HUES64 (cell line): ENCODE measurements around the gene DIAPH1.

Source experiments
- H3K27ac ChIP-seq: 2 replicates; pipeline ENCODE4 v1.7.0; 2013; ENCODE audit warnings: low read depth, low read length, inconsistent platforms
- H3K27me3 ChIP-seq: 2 replicates; pipeline ENCODE4 v1.6.1; 2013; ENCODE audit warnings: mild to moderate bottlenecking, low read length; ENCODE audit not compliant: insufficient read depth
- H3K36me3 ChIP-seq: 2 replicates; pipeline ENCODE4 v1.6.1; 2013; ENCODE audit warnings: mild to moderate bottlenecking, low read length; ENCODE audit not compliant: insufficient read depth
- H3K4me1 ChIP-seq: 2 replicates; pipeline ENCODE4 v1.6.1; 2013; ENCODE audit warnings: mild to moderate bottlenecking, low read length, moderate library complexity; ENCODE audit not compliant: insufficient read depth
- H3K4me3 ChIP-seq: 2 replicates; pipeline ENCODE4 v1.5.1; 2013; ENCODE audit warnings: mild to moderate bottlenecking, low read length, moderate library complexity
- H3K9ac ChIP-seq: 2 replicates; pipeline ENCODE4 v1.6.1; 2013; ENCODE audit warnings: mild to moderate bottlenecking, low read depth, low read length
- H3K9me3 ChIP-seq: 2 replicates; pipeline ENCODE4 v1.6.1; 2013; ENCODE audit warnings: low read depth, low read length; ENCODE audit not compliant: insufficient read depth
- WGBS: fragments of 150-250, 120-280 bp; methylation state at CpG from one replicate; pipeline ENCODE4 v1.1.7; 2013; ENCODE audit warnings: missing lambda C conversion rate; 5-methylcytosine and 5-hydroxymethylcytosine counted together

Gene DIAPH1

GRCh38 chr5:141586246-141586645, 32.6 kb downstream of the DIAPH1 start:
- WGBS = 90% methylated on average over 1 of the region's 1 CpG

GRCh38 chr5:141585594-141585993, 33.2 kb downstream of the DIAPH1 start:
- 90% methylated on average over 6 of the region's 6 CpGs for WGBS
- Histone ChIP-seq H3K36me3 (peaks cover 72% of the 10 kb centered on the region), H3K9me3 (no peaks in the 10 kb centered on the region), H3K9ac (no peak overlapping the region), H3K27ac (no peak overlapping the region), H3K4me3 (no peak overlapping the region), H3K27me3 (no peaks in the 10 kb centered on the region), H3K4me1 (no peaks in the 10 kb centered on the region)

More at GRCh38 chr5:141586246-141586645, 32.6 kb downstream of the DIAPH1 start:
- H3K36me3 ChIP-seq = peaks cover 66% of the 10 kb centered on the region
- no peak overlapping the region for H3K4me3 ChIP-seq
- H3K9me3 ChIP-seq = no peaks in the 10 kb centered on the region
- no peak overlapping the region for H3K9ac ChIP-seq
- no peak overlapping the region for H3K27ac ChIP-seq
- no peaks in the 10 kb centered on the region for H3K4me1 ChIP-seq
- H3K27me3 ChIP-seq = no peaks in the 10 kb centered on the region

DNA sequence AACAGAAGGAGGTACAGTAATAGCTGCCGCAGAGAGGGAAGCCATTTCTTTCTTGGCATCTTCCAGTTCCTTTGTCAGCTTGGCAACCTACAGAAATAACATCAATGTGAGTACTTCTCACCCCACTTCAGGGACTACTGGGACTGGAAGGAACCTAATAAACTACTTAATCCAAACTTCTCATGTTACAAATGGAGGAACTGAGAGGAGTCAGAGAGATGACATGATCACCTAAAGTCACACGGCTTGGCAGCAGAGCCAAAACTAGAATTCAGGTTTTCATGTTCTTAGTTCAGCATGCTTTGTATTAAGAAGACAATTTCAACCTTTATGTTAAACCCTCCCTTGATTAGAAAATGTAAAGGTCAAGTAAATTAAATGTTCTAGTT, 44.7 kb downstream of the DIAPH1 start:
- no peak overlapping the region for H3K27ac ChIP-seq
- H3K9ac ChIP-seq = no peak overlapping the region
- H3K27me3 ChIP-seq = no peaks in the 10 kb centered on the region
- H3K4me1 ChIP-seq = peaks cover under 1% of the 10 kb centered on the region; the same call in 1 of the 2 replicates
- no peaks in the 10 kb centered on the region for H3K9me3 ChIP-seq
- H3K4me3 ChIP-seq = no peak overlapping the region
- peaks cover 90% of the 10 kb centered on the region for H3K36me3 ChIP-seq
- WGBS = 92% methylated on average over 2 of the region's 2 CpGs

DNA sequence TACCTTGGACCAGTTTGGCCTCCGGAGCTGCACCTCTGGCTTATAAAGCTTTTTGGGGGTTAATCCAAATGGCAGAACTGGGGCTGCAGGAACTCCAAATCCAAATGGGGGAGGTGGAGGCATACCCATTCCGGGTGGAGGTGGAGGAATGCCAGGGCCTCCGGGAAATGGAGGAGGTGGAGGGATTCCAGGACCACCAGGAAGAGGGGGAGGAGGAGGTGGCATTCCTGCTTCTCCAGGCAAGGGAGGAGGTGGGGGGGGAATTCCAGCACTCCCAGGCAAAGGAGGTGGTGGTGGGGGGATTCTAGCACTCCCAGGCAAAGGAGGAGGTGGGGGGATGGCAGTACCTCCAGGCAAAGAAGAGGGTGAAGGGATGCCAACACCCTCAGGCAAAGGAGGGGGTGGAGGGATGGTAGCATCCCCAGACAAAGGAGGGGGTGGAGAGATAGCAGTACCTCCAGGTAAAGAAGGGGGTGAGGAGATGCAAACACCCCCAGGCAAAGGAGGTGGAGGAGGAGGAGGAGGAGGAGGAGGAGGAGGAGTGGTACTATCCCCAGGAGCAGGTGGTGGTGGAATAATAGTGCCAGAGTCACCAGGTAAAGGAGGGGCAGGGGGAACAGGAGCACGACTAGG, 45.2 kb downstream of the DIAPH1 start:
- no peaks in the 10 kb centered on the region for H3K9me3 ChIP-seq
- H3K4me3 ChIP-seq = no peak overlapping the region
- peaks cover 90% of the 10 kb centered on the region for H3K36me3 ChIP-seq
- WGBS = 76% methylated on average over 4 of the region's 4 CpGs
- no peak overlapping the region for H3K27ac ChIP-seq
- peaks cover 6% of the 10 kb centered on the region; the same call in 1 of the 2 replicates for H3K4me1 ChIP-seq
- no peaks in the 10 kb centered on the region for H3K27me3 ChIP-seq
- H3K9ac ChIP-seq = no peak overlapping the region

DNA sequence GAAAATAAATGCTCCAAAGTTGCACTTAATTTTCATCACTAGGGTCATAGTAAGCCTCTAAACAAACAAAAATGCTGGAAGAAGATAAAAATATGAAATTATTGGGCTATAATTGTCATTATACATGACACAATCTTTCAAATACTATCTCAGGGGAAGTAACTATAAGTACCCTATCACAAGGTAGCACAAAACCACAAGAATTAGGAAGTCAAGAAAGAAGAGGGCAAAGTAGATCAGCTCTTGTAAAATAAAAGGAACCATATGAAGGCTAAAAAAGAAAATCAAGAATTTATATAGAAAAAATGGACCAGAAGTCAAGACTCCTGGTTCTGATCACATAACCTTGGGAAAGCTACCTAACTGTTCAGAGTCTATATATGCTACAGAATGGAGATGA, 48.1 kb downstream of the DIAPH1 start:
- peaks cover 81% of the 10 kb centered on the region for H3K36me3 ChIP-seq
- H3K4me3 ChIP-seq = no peak overlapping the region
- no peaks in the 10 kb centered on the region for H3K9me3 ChIP-seq
- H3K27me3 ChIP-seq = no peaks in the 10 kb centered on the region
- H3K9ac ChIP-seq = no peak overlapping the region
- peaks cover 6% of the 10 kb centered on the region; the same call in 1 of the 2 replicates for H3K4me1 ChIP-seq
- H3K27ac ChIP-seq = no peak overlapping the region

- 66% methylated on average over 2 of the region's 2 CpGs for WGBS
- H3K4me1 ChIP-seq = peaks cover 6% of the 10 kb centered on the region; the same call in 1 of the 2 replicates
- no peak overlapping the region for H3K9ac ChIP-seq
- no peaks in the 10 kb centered on the region for H3K27me3 ChIP-seq
- H3K27ac ChIP-seq = no peak overlapping the region
- no peak overlapping the region for H3K4me3 ChIP-seq
- H3K36me3 ChIP-seq = peaks cover 78% of the 10 kb centered on the region
- no peaks in the 10 kb centered on the region for H3K9me3 ChIP-seq
These were observed 51.2 kb downstream of the DIAPH1 start for GRCh38 chr5:141567513-141568117.

DNA sequence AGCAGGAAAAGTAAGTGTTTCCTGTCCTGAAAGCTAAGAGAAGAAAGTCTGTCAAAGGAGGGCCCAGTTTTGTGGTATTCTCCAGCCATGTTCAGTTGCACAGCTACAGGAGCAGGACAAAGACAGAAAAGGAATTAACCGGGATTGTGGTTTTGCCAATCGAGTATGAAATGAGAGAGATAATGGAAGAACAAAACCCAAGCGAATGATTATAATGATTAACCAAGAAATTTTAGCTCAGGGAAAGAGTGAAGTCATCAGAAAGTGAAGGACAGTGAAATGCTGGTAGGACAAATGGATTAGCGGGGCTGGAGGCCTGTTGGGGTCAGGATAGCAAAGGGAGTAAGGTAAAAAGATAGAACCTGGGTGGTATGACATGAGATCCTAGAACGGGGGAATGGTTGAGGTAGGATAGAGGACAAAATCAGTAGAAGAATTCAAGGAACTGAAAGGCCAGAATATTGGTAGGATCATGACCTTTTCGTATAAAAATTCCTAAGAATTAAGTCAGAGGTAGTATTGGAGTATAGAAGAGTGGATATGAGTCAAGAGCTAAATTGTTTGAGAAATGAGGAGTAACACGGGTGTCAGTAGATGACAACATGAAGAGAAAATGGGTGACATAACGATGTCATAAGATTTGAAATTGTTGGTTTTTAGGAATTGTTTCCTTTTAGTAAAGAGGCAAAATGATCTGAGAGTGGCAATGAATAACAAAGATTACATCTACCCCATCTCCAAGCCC, 52.8 kb downstream of the DIAPH1 start:
- no peak overlapping the region; the same call in 1 of the 2 replicates for H3K27ac ChIP-seq
- H3K9ac ChIP-seq = no peak overlapping the region

DNA sequence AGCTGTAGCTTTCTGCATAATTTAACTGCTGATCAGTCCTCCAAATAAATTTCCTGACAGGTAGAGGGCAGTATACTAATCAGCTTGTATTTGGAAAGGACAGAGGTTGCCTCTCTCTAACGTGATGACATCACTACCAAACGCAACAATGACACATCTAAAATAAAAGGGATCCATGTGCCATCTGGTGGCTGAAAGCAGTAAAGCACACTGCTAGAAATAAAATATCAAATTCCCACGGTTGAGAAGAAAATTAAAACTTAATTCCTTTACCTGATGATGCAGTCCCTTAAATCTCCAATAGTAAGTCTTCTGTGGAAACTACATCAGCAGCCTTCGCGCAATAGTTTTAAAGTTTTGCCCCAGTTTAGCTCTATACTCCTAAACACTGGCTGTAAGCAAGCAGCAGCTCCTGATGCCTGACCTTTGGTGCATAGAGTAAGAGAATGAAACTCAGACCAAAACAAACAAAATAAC, 54.5 kb downstream of the DIAPH1 start:
- peak overlapping the region; percentile 28; the same call in 1 of the 2 replicates for H3K9ac ChIP-seq
- no peaks in the 10 kb centered on the region for H3K27me3 ChIP-seq
- peak overlapping the region; percentile 66 for H3K27ac ChIP-seq
- H3K36me3 ChIP-seq = peaks cover 60% of the 10 kb centered on the region
- H3K4me1 ChIP-seq = peaks cover 22% of the 10 kb centered on the region
- no peak overlapping the region; the same call in 1 of the 2 replicates for H3K4me3 ChIP-seq
- 42% methylated on average over 5 of the region's 5 CpGs for WGBS
- no peaks in the 10 kb centered on the region for H3K9me3 ChIP-seq

More for the DNA sequence above, 52.8 kb downstream of the DIAPH1 start:
- Histone ChIP-seq H3K27me3 (no peaks in the 10 kb centered on the region), H3K36me3 (peaks cover 73% of the 10 kb centered on the region), H3K4me3 (no peak overlapping the region), H3K4me1 (peaks cover 8% of the 10 kb centered on the region; the same call in 1 of the 2 replicates), H3K9me3 (no peaks in the 10 kb centered on the region)
- 94% methylated on average over 8 of the region's 8 CpGs for WGBS

DNA sequence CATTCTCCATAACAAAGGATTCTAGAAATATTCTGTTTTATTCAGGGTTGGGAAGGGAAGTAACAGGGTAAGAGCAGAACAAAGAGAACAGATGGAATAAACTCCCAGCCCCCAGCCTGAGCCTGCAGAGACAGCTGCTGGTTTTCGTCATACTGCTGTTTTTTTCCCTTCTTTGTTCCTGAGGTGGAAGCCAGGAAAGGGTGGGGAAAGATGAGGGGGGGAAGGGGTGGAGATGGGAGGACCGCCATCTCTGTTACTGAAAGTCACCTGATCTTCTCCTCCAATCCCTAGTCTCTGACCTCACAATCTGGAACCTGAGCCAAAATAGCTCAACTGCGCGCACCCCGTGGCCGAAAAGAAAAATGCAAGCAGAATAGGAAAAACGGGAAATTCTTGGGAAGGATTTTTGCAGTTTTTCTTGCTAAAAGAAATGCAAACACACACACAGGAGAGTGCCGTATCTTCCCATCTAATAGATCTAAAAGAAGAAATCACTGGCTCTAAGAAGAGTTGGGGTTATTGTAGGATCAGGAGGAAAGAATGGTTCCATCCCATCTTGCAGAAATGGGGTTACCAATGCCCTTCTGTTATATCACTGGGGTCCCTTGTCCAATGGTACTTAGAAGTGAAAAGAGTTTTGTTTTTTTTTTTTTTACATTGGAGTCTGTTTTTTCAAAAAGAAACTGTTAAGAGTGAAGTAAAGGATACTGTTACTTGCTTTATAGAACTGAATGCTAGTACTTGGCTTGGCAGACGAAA, 57.9 kb downstream of the DIAPH1 start:
- H3K9ac ChIP-seq = peak overlapping the region; percentile 75
- peaks cover 35% of the 10 kb centered on the region for H3K4me1 ChIP-seq
- no peaks in the 10 kb centered on the region for H3K27me3 ChIP-seq
- 18% methylated on average over 7 of the region's 9 CpGs for WGBS
- H3K36me3 ChIP-seq = peaks cover 44% of the 10 kb centered on the region
- no peaks in the 10 kb centered on the region for H3K9me3 ChIP-seq
- H3K27ac ChIP-seq = peak overlapping the region; percentile 97
- H3K4me3 ChIP-seq = peak overlapping the region; percentile 42

GRCh38 chr5:141560151-141560550, 58.6 kb downstream of the DIAPH1 start:
- Histone ChIP-seq H3K36me3 (peaks cover 44% of the 10 kb centered on the region), H3K27ac (peak overlapping the region; percentile 97)

More at GRCh38 chr5:141560151-141560550, 58.6 kb downstream of the DIAPH1 start:
- Histone ChIP-seq H3K9me3 (no peaks in the 10 kb centered on the region), H3K4me3 (peak overlapping the region; percentile 42), H3K4me1 (peaks cover 35% of the 10 kb centered on the region), H3K27me3 (no peaks in the 10 kb centered on the region), H3K9ac (peak overlapping the region; percentile 75)
